ENCODE measurements around the gene EMB. TPM values are rescaled to one million over a fixed set of nuclear protein-coding genes. Genes with fewer than 3 reads are reported as not detected.
"Not testable (repeated sequence)": the region's sequence is repeated elsewhere in the genome, so short reads cannot be mapped to it uniquely, and the experiment has no call there.

The EMB gene
- 40.0 and 40.8 TPM in 2 replicates for total RNA-seq

GRCh38 chr5:50440651-50441492 is at the start of gene EMB:
TSS of gene EMB (minus strand) at chr5:50441288. CDS start at chr5:50441151, 137 bp downstream.
- DNase-seq (ENCODE audit: low read depth) (peak; percentile 63), FAIRE-seq (no peak)
- H3K27me3 ChIP-seq (ENCODE audit: control insufficient read depth, insufficient read depth, low read length) = no peaks in the 10 kb centered on the region
- peak within 1 kb of the TSS; percentile 80 for H3K4me3 ChIP-seq (ENCODE audit: low read depth, low read length)
- peak; percentile 61 for TF ChIP-seq CTCF (IDR thresholded peaks at IDR 0.05; ENCODE audit: insufficient read depth, low read length, severe bottlenecking)
- no peaks in the 10 kb centered on the region for H3K36me3 ChIP-seq (ENCODE audit: control insufficient read depth, insufficient read depth, low read length)

- not testable (repeated sequence) for DNase-seq (ENCODE audit: low read depth); H3K4me3 ChIP-seq (ENCODE audit: low read depth, low read length); FAIRE-seq; H3K27me3 ChIP-seq (ENCODE audit: control insufficient read depth, insufficient read depth, low read length); H3K36me3 ChIP-seq (ENCODE audit: control insufficient read depth, insufficient read depth, low read length)
Observed at GRCh38 chr5:50489491-50489890, 48.4 kb upstream of the EMB start.

- FAIRE-seq = not testable (repeated sequence)
Observed at GRCh38 chr5:50478790-50479189, 37.7 kb upstream of the EMB start.

GRCh38 chr5:50476549-50476948 is 35.5 kb upstream of the EMB start:
- Histone ChIP-seq H3K27me3 (ENCODE audit: control insufficient read depth, insufficient read depth, low read length) (no peaks in the 10 kb centered on the region), H3K4me3 (ENCODE audit: low read depth, low read length) (no peak overlapping the region), H3K36me3 (ENCODE audit: control insufficient read depth, insufficient read depth, low read length) (no peaks in the 10 kb centered on the region)
- FAIRE-seq (no peak), DNase-seq (ENCODE audit: low read depth) (no peak)
- TF ChIP-seq CTCF (IDR thresholded peaks at IDR 0.05; ENCODE audit: insufficient read depth, low read length, severe bottlenecking) = no peak

More at GRCh38 chr5:50478790-50479189, 37.7 kb upstream of the EMB start:
- not testable (repeated sequence) for H3K4me3 ChIP-seq (ENCODE audit: low read depth, low read length); DNase-seq (ENCODE audit: low read depth); H3K36me3 ChIP-seq (ENCODE audit: control insufficient read depth, insufficient read depth, low read length); H3K27me3 ChIP-seq (ENCODE audit: control insufficient read depth, insufficient read depth, low read length)

GRCh38 chr5:50465015-50465414 is 23.9 kb upstream of the EMB start:
- H3K4me3 ChIP-seq (ENCODE audit: low read depth, low read length); H3K36me3 ChIP-seq (ENCODE audit: control insufficient read depth, insufficient read depth, low read length); FAIRE-seq; H3K27me3 ChIP-seq (ENCODE audit: control insufficient read depth, insufficient read depth, low read length); DNase-seq (ENCODE audit: low read depth): not testable (repeated sequence)

- no peak for TF ChIP-seq CTCF (IDR thresholded peaks at IDR 0.05; ENCODE audit: insufficient read depth, low read length, severe bottlenecking)
- FAIRE-seq = no peak
Observed at GRCh38 chr5:50463726-50464125, 22.6 kb upstream of the EMB start.

GRCh38 chr5:50463047-50463446 is 22.0 kb upstream of the EMB start:
- H3K36me3 ChIP-seq (ENCODE audit: control insufficient read depth, insufficient read depth, low read length) = no peaks in the 10 kb centered on the region
- TF ChIP-seq CTCF (IDR thresholded peaks at IDR 0.05; ENCODE audit: insufficient read depth, low read length, severe bottlenecking) = no peak
- DNase-seq (ENCODE audit: low read depth) (no peak), FAIRE-seq (peak; percentile 23)
- no peaks in the 10 kb centered on the region for H3K27me3 ChIP-seq (ENCODE audit: control insufficient read depth, insufficient read depth, low read length)
- no peak overlapping the region for H3K4me3 ChIP-seq (ENCODE audit: low read depth, low read length)

More at GRCh38 chr5:50463726-50464125, 22.6 kb upstream of the EMB start:
- Histone ChIP-seq H3K27me3 (ENCODE audit: control insufficient read depth, insufficient read depth, low read length) (no peaks in the 10 kb centered on the region), H3K4me3 (ENCODE audit: low read depth, low read length) (no peak overlapping the region), H3K36me3 (ENCODE audit: control insufficient read depth, insufficient read depth, low read length) (no peaks in the 10 kb centered on the region)
- no peak for DNase-seq (ENCODE audit: low read depth)

- H3K36me3 ChIP-seq (ENCODE audit: control insufficient read depth, insufficient read depth, low read length); H3K4me3 ChIP-seq (ENCODE audit: low read depth, low read length); H3K27me3 ChIP-seq (ENCODE audit: control insufficient read depth, insufficient read depth, low read length); FAIRE-seq: not testable (repeated sequence)
- DNase-seq (ENCODE audit: low read depth) = peak; percentile 9
Observed at GRCh38 chr5:50462579-50462978, 21.5 kb upstream of the EMB start.

- H3K27me3 ChIP-seq (ENCODE audit: control insufficient read depth, insufficient read depth, low read length); FAIRE-seq: not testable (repeated sequence)
- DNase-seq (ENCODE audit: low read depth) = peak; percentile 55
Observed at GRCh38 chr5:50458372-50458771, 17.3 kb upstream of the EMB start.

GRCh38 chr5:50449241-50449640 is 8.2 kb upstream of the EMB start:
- H3K4me3 ChIP-seq (ENCODE audit: low read depth, low read length); H3K27me3 ChIP-seq (ENCODE audit: control insufficient read depth, insufficient read depth, low read length); H3K36me3 ChIP-seq (ENCODE audit: control insufficient read depth, insufficient read depth, low read length); FAIRE-seq; DNase-seq (ENCODE audit: low read depth): not testable (repeated sequence)

More at GRCh38 chr5:50458372-50458771, 17.3 kb upstream of the EMB start:
- H3K4me3 ChIP-seq (ENCODE audit: low read depth, low read length); H3K36me3 ChIP-seq (ENCODE audit: control insufficient read depth, insufficient read depth, low read length): not testable (repeated sequence)
